ENCODE data around the gene ILKAP.
A peak's percentile ranks its signal among the peaks of the same experiment; 100 is the strongest.

Gene ILKAP

GRCh38 chr2:238225121-238225520, 21.6 kb upstream of the ILKAP start:
- in situ Hi-C loops (cut with MboI; ENCODE audit: low sequenced_read_pairs, unreplicated experiment): no loop called here
- DNase-seq (ENCODE audit: low spot score): peak; percentile 27
- TF ChIP-seq CTCF (IDR thresholded peaks at IDR 0.05; ENCODE audit: borderline replicate concordance, control extremely low read depth, extremely low read depth, insufficient read depth, missing control alignments): no peak

GRCh38 chr2:238224356-238225035, 21.0 kb upstream of the ILKAP start:
- in situ Hi-C loops (cut with MboI; ENCODE audit: low sequenced_read_pairs, unreplicated experiment): no loop called here
- TF ChIP-seq CTCF (IDR thresholded peaks at IDR 0.05; ENCODE audit: borderline replicate concordance, control extremely low read depth, extremely low read depth, insufficient read depth, missing control alignments): no peak
- peak; percentile 18 for DNase-seq (ENCODE audit: low spot score)

- in situ Hi-C loops (cut with MboI; ENCODE audit: low sequenced_read_pairs, unreplicated experiment): no loop called here
- peak; percentile 47 for DNase-seq (ENCODE audit: low spot score)
- TF ChIP-seq CTCF (IDR thresholded peaks at IDR 0.05; ENCODE audit: borderline replicate concordance, control extremely low read depth, extremely low read depth, insufficient read depth, missing control alignments): no peak
Observed at GRCh38 chr2:238220892-238221521, 17.5 kb upstream of the ILKAP start.

GRCh38 chr2:238220274-238220891, 16.9 kb upstream of the ILKAP start:
- TF ChIP-seq CTCF (IDR thresholded peaks at IDR 0.05; ENCODE audit: borderline replicate concordance, control extremely low read depth, extremely low read depth, insufficient read depth, missing control alignments): no peak
- no peak for DNase-seq (ENCODE audit: low spot score)
- in situ Hi-C loops (cut with MboI; ENCODE audit: low sequenced_read_pairs, unreplicated experiment): no loop called here

GRCh38 chr2:238216651-238217184, 13.2 kb upstream of the ILKAP start:
- in situ Hi-C loops (cut with MboI; ENCODE audit: low sequenced_read_pairs, unreplicated experiment): no loop called here
- no peak for DNase-seq (ENCODE audit: low spot score)
- TF ChIP-seq CTCF (IDR thresholded peaks at IDR 0.05; ENCODE audit: borderline replicate concordance, control extremely low read depth, extremely low read depth, insufficient read depth, missing control alignments): no peak

- no peak for TF ChIP-seq CTCF (IDR thresholded peaks at IDR 0.05; ENCODE audit: borderline replicate concordance, control extremely low read depth, extremely low read depth, insufficient read depth, missing control alignments)
Observed at GRCh38 chr2:238207006-238207405, 3.5 kb upstream of the ILKAP start.

More at GRCh38 chr2:238207006-238207405, 3.5 kb upstream of the ILKAP start:
- in situ Hi-C loops (cut with MboI; ENCODE audit: low sequenced_read_pairs, unreplicated experiment): no loop called here
- DNase-seq (ENCODE audit: low spot score): no peak

Measured in GM13976 (cell line).